ENCODE results near the gene ANKRD44.
"Not testable (repeated sequence)": the region's sequence is repeated elsewhere in the genome, so short reads cannot be mapped to it uniquely, and the experiment has no call there.

ANKRD44 gene

GRCh38 chr2:197353393-197354168 lies 43.0 kb upstream of the ANKRD44 start:
- TF ChIP-seq CTCF (IDR thresholded peaks at IDR 0.05; ENCODE audit: insufficient read depth, low read length, missing control alignments), result no peak
- ChIA-PET POLR2A (interaction anchor here (0.5 kb wide), 1 partner anchor 37 kb away, joined by 3 read pairs; no protein-coding TSS in a partner anchor), CTCF (interaction anchor here (1.8 kb wide), 1 partner anchor 240 kb away, joined by 11 read pairs; no protein-coding TSS in a partner anchor)

GRCh38 chr2:197349699-197350098 lies 39.1 kb upstream of the ANKRD44 start:
- CTCF ChIA-PET, result no interaction called here
- TF ChIP-seq CTCF (IDR thresholded peaks at IDR 0.05; ENCODE audit: insufficient read depth, low read length, missing control alignments), result no peak
- no peak for DNase-seq (ENCODE audit: low read depth, low spot score)
- no peak overlapping the region for H3K4me3 ChIP-seq (ENCODE audit: low read depth, low read length)
- POLR2A ChIA-PET, result no interaction called here

More at GRCh38 chr2:197353393-197354168, 43.0 kb upstream of the ANKRD44 start:
- DNase-seq (ENCODE audit: low read depth, low spot score), result no peak
- no peak overlapping the region for H3K4me3 ChIP-seq (ENCODE audit: low read depth, low read length)

GRCh38 chr2:197348721-197349360 lies 38.3 kb upstream of the ANKRD44 start:
- H3K4me3 ChIP-seq (ENCODE audit: low read depth, low read length), result no peak overlapping the region
- ChIA-PET POLR2A (no interaction called here), CTCF (interaction anchor here (0.6 kb wide), 1 partner anchor 154 kb away, joined by 3 read pairs; no protein-coding TSS in a partner anchor)
- TF ChIP-seq CTCF (IDR thresholded peaks at IDR 0.05; ENCODE audit: insufficient read depth, low read length, missing control alignments), result no peak
- DNase-seq (ENCODE audit: low read depth, low spot score), result no peak

GRCh38 chr2:197345846-197346370 lies 35.3 kb upstream of the ANKRD44 start:
- CTCF ChIA-PET, result interaction anchor here (0.9 to 1.7 kb wide), 4 partner anchors 10 to 233 kb away, joined by 3 to 6 read pairs (median 4); no protein-coding TSS in a partner anchor

GRCh38 chr2:197343968-197344367 lies 33.4 kb upstream of the ANKRD44 start:
- H3K4me3 ChIP-seq (ENCODE audit: low read depth, low read length); CTCF ChIA-PET; DNase-seq (ENCODE audit: low read depth, low spot score): not testable (repeated sequence)
- POLR2A ChIA-PET, result interaction anchor here (0.9 kb wide), 1 partner anchor 35 kb away, joined by 3 read pairs; no protein-coding TSS in a partner anchor

More at GRCh38 chr2:197345846-197346370, 35.3 kb upstream of the ANKRD44 start:
- no peak overlapping the region for H3K4me3 ChIP-seq (ENCODE audit: low read depth, low read length)
- no peak for TF ChIP-seq CTCF (IDR thresholded peaks at IDR 0.05; ENCODE audit: insufficient read depth, low read length, missing control alignments)
- POLR2A ChIA-PET, result no interaction called here
- DNase-seq (ENCODE audit: low read depth, low spot score), result no peak

- POLR2A ChIA-PET, result no interaction called here
- TF ChIP-seq CTCF (IDR thresholded peaks at IDR 0.05; ENCODE audit: insufficient read depth, low read length, missing control alignments), result no peak
- DNase-seq (ENCODE audit: low read depth, low spot score), result no peak
- no peak overlapping the region for H3K4me3 ChIP-seq (ENCODE audit: low read depth, low read length)
- CTCF ChIA-PET, result interaction anchor here (0.6 kb wide), 1 partner anchor 66 kb away, joined by 3 read pairs; no protein-coding TSS in a partner anchor
Observed at GRCh38 chr2:197340591-197340990, 30.0 kb upstream of the ANKRD44 start.

Data from AG04449 (cell line).